GM18511 (cell line): Measurements from ENCODE around the gene TXNRD2.
"Not testable (repeated sequence)": the region's sequence is repeated elsewhere in the genome, so short reads cannot be mapped to it uniquely, and the experiment has no call there.

Experiments
- ATAC-seq: cut with Tn5 transposase; IDR thresholded peaks from one replicate; pipeline ENCODE4 v1.9.1; 2021; ENCODE audit warnings: mild to moderate bottlenecking, moderate library complexity; ENCODE audit not compliant: unreplicated experiment

Gene TXNRD2

DNA sequence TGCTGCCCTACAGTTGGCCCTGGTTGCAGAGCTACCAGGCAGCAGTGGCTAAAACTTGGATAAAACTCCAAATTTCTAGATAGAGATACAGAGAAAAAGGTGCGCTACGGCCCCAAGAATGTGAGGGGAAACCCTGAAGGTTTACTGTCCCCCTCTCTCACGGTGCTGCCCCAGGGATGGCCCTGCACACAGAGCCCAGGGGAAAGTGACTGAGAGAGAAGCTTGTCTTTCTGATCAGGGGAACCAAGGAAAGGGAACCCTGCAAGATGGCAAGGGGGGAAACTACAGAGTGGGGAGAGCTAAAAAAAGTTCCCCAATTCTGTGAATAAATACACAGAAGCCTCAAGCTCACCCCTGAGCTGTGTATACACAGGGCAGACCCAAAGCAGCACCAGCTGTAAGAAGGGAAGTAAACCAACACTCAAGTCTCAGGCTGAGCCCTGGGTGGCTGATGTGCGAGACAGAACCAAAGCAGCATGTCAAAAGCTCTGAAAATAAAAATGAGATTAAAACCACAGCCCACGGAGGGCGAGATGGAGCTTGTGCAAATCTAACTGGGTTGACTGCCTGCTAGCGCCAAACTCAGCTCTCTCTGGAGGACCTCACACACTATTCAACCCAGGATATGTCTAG, 109.0 kb downstream of the TXNRD2 start:
- peak; percentile 54 for ATAC-seq

DNA sequence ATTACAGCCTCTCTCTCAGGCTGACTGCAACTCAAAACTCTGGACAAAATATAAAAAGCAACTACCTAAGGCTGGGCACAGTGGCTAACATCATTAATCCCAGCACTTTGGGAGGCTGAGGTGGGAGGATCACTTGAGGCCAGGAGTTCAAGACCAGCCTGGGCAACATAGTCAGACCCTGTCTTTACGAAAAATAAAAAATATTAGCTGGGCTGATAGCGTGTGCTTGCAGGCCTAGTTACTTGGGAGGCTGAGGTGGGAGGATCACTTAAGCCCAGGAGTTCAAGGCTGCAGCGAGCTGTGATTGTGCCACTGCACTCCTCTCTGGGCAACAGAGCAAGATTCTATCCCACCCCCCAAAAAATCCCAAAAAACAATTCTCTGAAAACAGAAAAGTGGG, 109.6 kb downstream of the TXNRD2 start:
- not testable (repeated sequence) for ATAC-seq

DNA sequence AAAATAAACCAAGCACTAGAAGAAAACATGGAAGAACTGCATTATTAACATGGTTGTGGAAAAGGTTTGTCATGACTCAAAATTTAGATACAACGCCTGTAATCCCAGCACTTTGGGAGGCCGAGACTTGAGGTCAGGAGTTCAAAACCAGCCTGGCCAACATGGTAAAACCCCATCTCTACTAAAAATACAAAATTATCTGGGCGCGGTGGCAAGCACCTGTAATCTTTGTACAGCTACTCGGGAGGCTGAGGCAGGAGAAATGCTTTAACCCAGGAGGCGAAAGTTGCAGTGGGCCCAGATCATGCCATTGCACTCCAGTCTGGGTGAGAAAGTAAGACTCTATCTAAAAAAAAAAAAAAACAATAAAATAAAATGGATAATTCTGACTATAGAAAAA, 110.6 kb downstream of the TXNRD2 start:
- ATAC-seq = no peak

DNA sequence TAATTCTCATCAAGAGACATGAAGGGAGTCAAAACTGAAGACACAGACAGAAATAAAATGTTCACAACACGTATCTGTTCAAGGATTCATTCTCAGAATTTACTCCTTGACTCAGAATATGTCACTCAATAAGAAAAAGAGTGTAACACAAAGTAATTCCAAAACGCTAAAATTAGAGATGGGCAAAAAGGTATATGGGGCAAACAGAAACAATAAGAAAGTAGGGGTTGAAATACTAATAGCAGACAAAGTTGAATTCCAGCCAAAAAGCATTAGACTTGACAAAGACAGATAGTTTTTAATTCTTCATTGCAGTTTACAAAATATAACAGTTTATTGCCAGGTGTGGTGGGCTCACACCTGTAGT, 113.6 kb downstream of the TXNRD2 start:
- ATAC-seq = no peak

DNA sequence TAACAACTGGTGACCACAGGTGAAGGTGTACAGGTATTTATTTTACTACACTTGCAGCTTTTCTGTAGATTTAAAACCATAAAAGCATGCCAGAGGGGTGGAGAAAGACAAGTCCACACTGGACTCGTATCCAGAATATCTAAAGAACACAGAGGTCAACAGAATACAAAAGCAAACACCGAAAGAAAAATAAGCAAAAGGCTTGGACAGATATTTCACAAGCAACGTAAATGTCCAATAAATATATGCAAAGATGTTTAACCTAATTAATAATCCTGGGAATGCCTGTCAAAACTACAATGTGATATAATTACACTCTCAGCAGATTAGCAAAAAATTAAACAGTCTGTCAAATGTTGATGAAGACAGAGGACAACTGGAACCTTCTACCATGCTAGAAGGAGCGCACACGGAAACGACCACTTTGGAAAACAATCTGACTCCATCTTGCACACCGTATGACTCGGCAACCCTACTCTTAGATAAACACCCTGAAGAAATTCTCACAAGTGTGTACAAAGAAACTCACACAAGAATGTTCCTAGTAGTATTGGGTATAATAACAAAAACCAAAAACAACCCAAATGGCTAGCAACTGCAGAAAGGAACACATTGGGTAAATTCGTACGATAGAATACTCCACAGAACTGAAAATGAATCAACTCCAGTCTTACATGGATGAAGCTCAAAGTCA, 114.1 kb downstream of the TXNRD2 start:
- no peak for ATAC-seq

DNA sequence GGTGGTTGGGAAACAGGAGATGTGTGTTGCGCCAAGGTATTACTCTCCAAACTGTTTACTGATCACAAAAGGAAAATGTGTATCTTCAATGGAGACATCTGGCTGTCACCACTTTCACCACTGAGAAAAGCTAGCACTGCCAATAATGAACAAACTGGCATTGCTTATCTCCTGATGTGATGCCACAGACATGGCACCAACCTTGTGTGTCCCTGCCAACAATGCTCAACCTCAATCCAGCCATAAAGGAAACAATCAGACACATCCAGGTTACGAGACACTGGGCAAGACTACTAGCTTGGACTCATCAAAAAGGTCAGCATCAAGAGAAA, 115.0 kb downstream of the TXNRD2 start:
- ATAC-seq = no peak

DNA sequence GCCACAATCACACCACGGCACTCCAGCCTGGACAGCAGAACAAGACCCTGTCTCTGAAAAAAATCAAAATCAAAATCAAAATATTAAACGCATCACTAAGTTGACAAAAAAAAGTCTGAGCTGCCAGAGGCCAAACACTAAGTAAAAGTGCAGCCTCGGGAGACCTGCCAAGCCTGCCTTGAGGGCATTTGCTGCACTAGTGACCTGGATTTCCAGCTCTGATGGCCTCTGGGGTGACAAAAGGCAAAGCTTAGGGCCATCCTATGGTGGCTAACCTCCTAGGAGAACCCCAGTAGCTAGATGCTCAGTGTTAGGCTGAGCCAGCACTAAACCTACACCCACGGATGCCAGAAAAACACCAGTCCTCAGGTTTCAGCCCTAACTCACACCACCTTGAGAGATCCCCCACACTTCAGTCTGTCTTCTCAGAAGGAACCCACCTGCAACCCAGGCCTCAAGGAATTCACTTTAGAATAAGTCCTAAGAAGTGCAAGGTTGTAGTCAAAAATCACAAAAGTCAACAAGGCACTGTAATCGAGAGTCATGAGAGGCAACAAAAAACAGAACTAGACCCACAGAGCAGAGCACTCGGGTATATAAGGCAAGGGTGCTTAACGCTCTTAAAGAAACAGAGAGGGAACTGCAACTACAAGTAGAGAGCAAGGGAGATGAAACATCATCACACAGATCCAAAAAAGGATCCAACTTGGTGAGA, 115.6 kb downstream of the TXNRD2 start:
- no peak for ATAC-seq
